Measurements from ENCODE around the gene SH3RF2. TPM values are rescaled to one million over a fixed set of nuclear protein-coding genes. Genes with fewer than 3 reads are reported as not detected.

SH3RF2 gene
- total and polyA plus RNA-seq, 9 of the 15 experiments (the other 6 are each of a cell fraction or from before 2014, with no cell fraction given) = 0.05 TPM; not detected in 8

DNA sequence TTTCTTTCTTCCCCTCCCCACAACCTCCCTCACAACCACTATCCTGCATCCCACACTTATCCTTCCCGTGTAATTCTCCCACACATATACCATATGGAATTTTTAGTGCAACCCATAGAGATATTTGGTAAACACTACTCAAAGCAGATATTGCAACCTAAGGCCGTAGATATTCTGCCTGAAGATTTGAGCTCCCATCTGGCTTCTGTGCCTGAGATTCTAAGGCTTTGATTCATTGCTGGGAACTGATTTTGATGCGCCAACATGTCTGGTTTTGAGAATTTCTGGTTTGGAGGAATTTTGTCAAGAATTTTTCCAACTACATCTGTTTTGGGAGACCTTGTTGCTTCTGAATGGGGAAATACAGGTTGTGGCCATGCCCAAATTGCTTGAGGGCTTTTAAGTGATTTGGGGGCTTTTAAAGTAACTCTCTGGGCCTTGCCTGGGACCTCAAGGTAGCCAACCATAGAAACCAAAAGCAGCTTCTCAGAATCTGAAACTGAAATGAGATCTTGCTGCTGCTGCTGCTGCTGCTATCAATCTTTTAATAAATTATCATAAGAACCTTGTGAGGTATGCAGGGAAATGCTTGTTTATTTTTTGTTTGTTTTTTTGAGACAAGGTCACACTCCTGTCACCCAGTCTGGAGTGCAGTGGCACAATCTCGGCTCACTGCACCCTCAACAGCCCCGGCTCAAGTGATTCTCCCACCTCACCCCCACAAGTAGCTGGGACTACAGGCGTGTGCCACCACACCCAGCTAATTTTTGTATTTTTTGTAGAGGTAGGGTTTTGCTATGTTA, 132.8 kb downstream of the SH3RF2 start:
- H3K27me3 ChIP-seq (ENCODE audit: control insufficient read depth in 2 of 2, insufficient read depth in 2 of 2, low read length in 2 of 2) = peaks cover 20 to 35% of the 10 kb centered on the region in 2 experiments
- no TSS peak for BruUV-seq (replicated peaks)
- intact Hi-C loops (cut with micrococcal nuclease) (no loop called here), in situ Hi-C loops (cut with MboI) (loop anchor here (25.0 kb wide), 1 partner anchor 1857 kb away; no protein-coding TSS in a partner anchor)
- H3K79me2 ChIP-seq (ENCODE audit: control insufficient read depth, insufficient read depth, low read length) = no peaks in the 10 kb centered on the region
- H2AFZ ChIP-seq (ENCODE audit: low read depth, low read length) = no peak overlapping the region
- no peaks in the 10 kb centered on the region for H3K9me1 ChIP-seq (ENCODE audit: control insufficient read depth, insufficient read depth, low read length)
- no peaks in the 10 kb centered on the region for H3K36me3 ChIP-seq (ENCODE audit: control insufficient read depth, insufficient read depth, low read length)
- ChIA-PET POLR2A (no interaction called here), CTCF (ENCODE audit: low intra/inter-chr PET ratio) (no interaction called here)
- no peaks in the 10 kb centered on the region; a peak in 1 of 5 replicates for H3K4me1 ChIP-seq (replicated peaks in 1 of 2; ENCODE audit: control insufficient read depth in 2 of 2, insufficient read depth in 2 of 2, low read length in 2 of 2)
- H3K27ac ChIP-seq (ENCODE audit: extremely low read depth, low read depth, low read length) = no peak overlapping the region
- 5% methylated on average over 6 of the region's 6 CpGs for WGBS (ENCODE audit: insufficient coverage, low coverage, missing lambda C conversion rate)
- TF ChIP-seq RBM15 (IDR thresholded peaks at IDR 0.05; ENCODE audit: insufficient read depth, low read length) (no peak), KDM1A (IDR thresholded peaks at IDR 0.05) (peak; percentile 54 to 60; a peak in 3 of 4 replicates), FOXK2 (conservative IDR thresholded peaks at IDR 0.05 in 1 of 2, IDR thresholded peaks at IDR 0.05 in 1 of 2; ENCODE audit: low read depth in 2 of 2) (no peak), ZNF232 (CRISPR knock-in tag; IDR thresholded peaks at IDR 0.05) (no peak), ESRRB (CRISPR knock-in tag; IDR thresholded peaks at IDR 0.05; ENCODE audit: borderline replicate concordance) (no peak), E2F3 (CRISPR knock-in tag; IDR thresholded peaks at IDR 0.05) (no peak), POLR2AphosphoS5 (IDR thresholded peaks at IDR 0.05; ENCODE audit: control insufficient read depth, insufficient read depth, low read depth, low read length) (no peak), MEIS2 (IDR thresholded peaks at IDR 0.05; ENCODE audit: partially characterized antibody) (no peak)
- H3K4me2 ChIP-seq (ENCODE audit: insufficient read depth, low read length) = no peak overlapping the region
- FAIRE-seq = no peak
- no peaks in the 10 kb centered on the region for H3K9me3 ChIP-seq (replicated peaks; ENCODE audit: control insufficient read depth, insufficient read depth, low read depth, low read length)
- ATAC-seq = no peak
- H3K4me3 ChIP-seq = no peak overlapping the region
- DNase-seq (ENCODE audit: extremely low read depth in 1 of 4, low spot score in 3 of 4) = no peak
- H3K9ac ChIP-seq (ENCODE audit: insufficient read depth in 1 of 2, low read depth in 2 of 2, low read length in 2 of 2) = no peak overlapping the region
- no peaks in the 10 kb centered on the region for H4K20me1 ChIP-seq (replicated peaks; ENCODE audit: control insufficient read depth, insufficient read depth, low read length)

Measured in K562 (cell line).